GM12865 (cell line): ENCODE data around the gene BCL2L12.

Source experiments
- DNase-seq: peaks from one replicate; pipeline ENCODE4 v3.0.0; 2010; ENCODE audit warnings: low read depth
- H3K4me3 ChIP-seq: 2 replicates; pipeline ENCODE4 v1.5.1; 2011; ENCODE audit warnings: mild to moderate bottlenecking, low read depth, low read length, control low read depth
- TF ChIP-seq, protein P1 (sequence below): IDR thresholded peaks from 2 replicates; pipeline ENCODE4 v1.5.1; 2011; ENCODE audit warnings: low read length, control low read depth, low read depth, inconsistent platforms; ENCODE audit not compliant: insufficient read depth; ENCODE audit errors: missing control alignments

The BCL2L12 gene

DNA sequence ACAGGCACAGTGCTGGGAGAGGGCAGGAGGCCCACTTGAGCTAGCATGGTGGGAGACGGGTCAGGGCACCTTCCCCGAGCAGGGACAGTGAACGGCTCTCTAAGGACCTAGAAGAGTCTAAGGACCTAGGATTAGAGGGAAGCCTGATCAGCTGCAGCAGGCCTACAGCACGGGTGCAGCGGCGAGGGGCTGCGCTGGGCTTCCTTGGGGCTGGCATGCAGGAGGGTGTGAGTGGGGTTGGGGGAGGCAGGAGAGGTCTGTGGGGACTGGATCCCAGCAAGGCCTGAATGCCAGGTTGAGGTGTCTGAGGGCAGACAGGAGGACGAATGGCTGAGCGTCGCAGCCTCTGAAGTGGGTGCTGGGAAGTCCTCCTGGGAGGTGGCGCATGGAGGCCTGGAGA, 20.1 kb upstream of the BCL2L12 start:
- DNase-seq, result no peak
- TF ChIP-seq, protein P1, sequence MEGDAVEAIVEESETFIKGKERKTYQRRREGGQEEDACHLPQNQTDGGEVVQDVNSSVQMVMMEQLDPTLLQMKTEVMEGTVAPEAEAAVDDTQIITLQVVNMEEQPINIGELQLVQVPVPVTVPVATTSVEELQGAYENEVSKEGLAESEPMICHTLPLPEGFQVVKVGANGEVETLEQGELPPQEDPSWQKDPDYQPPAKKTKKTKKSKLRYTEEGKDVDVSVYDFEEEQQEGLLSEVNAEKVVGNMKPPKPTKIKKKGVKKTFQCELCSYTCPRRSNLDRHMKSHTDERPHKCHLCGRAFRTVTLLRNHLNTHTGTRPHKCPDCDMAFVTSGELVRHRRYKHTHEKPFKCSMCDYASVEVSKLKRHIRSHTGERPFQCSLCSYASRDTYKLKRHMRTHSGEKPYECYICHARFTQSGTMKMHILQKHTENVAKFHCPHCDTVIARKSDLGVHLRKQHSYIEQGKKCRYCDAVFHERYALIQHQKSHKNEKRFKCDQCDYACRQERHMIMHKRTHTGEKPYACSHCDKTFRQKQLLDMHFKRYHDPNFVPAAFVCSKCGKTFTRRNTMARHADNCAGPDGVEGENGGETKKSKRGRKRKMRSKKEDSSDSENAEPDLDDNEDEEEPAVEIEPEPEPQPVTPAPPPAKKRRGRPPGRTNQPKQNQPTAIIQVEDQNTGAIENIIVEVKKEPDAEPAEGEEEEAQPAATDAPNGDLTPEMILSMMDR, result no peak
- H3K4me3 ChIP-seq, result no peak overlapping the region

DNA sequence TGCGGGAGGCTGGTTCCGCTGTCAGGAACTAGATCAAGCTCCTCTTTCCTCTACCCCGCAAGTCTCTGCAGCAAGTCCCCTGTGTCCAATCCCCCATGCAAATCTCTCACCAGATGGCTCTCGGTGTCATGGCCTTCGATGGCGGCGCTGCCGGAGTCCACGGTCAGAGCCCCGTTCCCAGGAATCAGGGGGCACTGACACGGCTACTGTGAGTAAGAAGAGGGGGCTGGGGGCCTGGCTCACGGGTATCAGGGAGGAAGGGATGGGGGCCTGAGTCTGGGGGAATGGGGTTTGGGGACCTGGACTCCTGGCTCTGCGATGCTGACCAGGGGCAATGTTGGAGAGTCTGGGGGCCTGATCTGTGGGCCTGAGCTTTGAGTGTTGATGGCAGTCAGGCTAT, 19.7 kb upstream of the BCL2L12 start:
- H3K4me3 ChIP-seq, result no peak overlapping the region
- DNase-seq, result no peak
- TF ChIP-seq, protein P1, result no peak

DNA sequence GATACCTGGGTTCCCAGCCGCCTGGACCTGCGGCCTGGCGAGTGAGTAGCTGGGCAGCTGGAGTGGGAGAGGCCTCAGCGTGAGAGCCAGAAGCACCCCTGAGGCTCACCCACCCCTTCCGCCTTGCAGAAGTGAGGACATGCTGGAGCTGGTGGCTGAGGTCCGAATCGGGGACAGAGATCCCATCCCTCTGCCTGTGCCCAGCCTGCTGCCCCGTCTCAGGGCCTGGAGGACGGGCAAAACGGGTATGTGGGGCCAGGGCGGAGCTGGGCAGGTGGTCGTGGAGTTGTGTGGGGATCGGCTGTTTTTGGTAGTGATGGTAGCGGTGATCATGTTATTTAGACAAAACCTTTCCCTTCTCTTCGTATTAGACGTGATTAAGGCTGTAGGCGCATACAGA, 19.1 kb upstream of the BCL2L12 start:
- H3K4me3 ChIP-seq, result no peak overlapping the region
- TF ChIP-seq, protein P1, result no peak
- no peak for DNase-seq

DNA sequence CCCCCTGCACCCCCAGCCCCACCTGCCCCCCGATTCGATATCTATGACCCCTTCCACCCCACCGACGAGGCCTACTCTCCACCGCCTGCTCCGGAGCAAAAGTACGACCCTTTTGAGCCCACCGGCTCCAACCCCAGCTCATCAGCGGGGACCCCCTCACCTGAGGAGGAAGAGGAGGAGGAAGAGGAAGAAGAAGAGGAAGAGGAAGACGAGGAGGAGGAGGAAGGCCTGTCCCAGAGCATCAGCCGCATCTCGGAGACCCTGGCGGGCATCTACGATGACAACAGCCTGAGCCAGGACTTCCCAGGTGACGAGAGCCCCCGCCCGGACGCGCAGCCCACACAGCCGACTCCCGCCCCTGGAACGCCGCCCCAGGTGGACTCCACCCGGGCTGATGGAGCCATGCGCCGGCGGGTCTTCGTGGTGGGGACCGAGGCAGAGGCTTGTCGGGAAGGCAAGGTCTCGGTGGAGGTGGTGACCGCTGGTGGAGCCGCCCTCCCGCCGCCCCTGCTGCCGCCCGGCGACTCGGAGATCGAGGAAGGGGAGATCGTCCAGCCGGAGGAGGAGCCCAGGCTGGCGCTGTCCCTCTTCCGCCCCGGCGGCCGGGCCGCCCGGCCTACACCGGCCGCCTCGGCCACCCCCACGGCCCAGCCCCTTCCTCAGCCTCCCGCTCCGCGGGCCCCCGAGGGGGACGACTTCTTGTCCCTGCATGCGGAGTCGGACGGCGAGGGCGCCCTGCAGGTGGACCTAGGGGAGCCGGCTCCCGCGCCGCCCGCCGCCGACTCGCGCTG, 14.5 kb upstream of the BCL2L12 start:
- H3K4me3 ChIP-seq, result no peak overlapping the region
- TF ChIP-seq, protein P1, result no peak
- DNase-seq, result no peak

DNA sequence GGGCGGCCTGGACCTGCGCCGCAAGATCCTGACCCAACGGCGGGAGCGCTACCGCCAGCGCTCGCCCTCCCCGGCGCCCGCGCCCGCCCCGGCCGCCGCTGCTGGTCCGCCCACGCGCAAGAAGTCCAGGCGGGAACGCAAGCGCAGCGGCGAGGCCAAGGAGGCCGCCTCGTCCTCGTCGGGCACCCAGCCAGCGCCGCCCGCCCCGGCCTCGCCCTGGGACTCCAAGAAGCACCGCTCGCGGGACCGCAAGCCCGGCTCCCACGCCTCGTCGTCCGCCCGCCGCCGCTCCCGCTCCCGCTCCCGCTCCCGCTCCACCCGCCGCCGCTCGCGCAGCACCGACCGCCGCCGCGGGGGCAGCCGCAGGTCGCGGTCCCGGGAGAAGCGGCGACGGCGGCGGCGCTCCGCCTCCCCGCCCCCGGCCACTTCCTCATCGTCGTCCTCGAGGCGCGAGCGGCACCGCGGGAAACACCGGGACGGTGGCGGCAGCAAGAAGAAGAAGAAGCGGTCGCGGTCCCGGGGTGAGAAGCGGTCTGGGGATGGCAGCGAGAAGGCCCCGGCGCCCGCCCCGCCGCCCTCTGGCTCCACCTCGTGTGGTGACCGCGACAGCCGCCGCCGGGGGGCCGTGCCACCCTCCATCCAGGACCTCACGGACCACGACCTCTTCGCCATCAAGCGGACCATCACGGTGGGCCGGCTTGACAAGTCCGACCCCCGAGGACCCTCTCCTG, 13.7 kb upstream of the BCL2L12 start:
- H3K4me3 ChIP-seq, result no peak overlapping the region
- TF ChIP-seq, protein P1, result no peak
- no peak for DNase-seq

DNA sequence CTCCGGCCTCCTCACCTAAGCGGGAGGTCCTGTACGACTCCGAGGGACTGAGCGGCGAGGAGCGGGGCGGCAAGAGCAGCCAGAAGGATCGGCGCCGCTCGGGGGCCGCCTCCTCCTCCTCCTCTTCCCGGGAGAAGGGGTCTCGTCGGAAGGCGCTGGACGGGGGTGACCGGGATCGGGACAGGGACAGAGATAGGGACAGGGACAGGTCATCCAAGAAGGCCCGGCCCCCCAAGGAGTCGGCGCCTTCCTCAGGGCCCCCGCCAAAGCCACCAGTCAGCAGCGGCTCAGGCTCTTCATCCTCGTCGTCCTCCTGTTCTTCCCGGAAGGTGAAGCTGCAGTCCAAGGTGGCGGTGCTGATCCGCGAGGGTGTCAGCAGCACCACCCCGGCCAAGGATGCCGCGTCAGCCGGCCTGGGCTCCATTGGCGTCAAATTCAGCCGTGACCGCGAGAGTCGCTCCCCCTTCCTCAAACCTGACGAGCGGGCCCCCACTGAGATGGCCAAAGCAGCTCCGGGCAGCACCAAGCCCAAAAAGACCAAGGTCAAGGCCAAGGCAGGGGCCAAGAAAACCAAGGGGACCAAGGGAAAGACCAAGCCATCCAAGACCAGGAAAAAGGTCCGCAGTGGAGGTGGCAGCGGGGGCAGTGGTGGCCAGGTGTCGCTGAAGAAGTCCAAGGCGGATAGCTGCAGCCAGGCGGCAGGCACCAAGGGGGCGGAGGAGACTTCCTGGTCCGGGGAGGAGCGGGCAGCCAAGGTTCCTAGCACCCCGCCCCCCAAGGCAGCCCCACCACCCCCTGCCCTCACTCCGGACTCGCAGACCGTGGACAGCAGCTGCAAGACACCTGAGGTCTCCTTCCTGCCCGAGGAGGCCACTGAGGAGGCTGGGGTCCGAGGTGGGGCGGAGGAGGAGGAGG, 12.9 kb upstream of the BCL2L12 start:
- TF ChIP-seq, protein P1, result no peak
- no peak for DNase-seq

More for the DNA sequence above, 12.9 kb upstream of the BCL2L12 start:
- no peak overlapping the region for H3K4me3 ChIP-seq
